Hepatocyte (in vitro differentiated cells): ENCODE data around the gene ATP6V0D1. TPM values are rescaled to one million over a fixed set of nuclear protein-coding genes. Genes with fewer than 3 reads are reported as not detected.
A peak's percentile ranks its signal among the peaks of the same experiment; 100 is the strongest.

Experiments used
- DNase-seq: peaks from one replicate; pipeline ENCODE4 v3.0.0-alpha.2; 2016; ENCODE audit warnings: low spot score
- H2AFZ ChIP-seq: fragments of 200-600 bp; sonication (generic); 2 replicates; pipeline ENCODE4 v1.6.0; 2016; ENCODE audit warnings: antibody characterized with exemption, mild to moderate bottlenecking
- H3K27ac ChIP-seq: fragments of 200-600 bp; sonication (generic); 2 replicates; pipeline ENCODE4 v1.5.1; 2016; ENCODE audit warnings: mild to moderate bottlenecking
- H3K27me3 ChIP-seq: fragments of 200-600 bp; sonication (generic); 2 replicates; pipeline ENCODE4 v1.6.1; 2016
- H3K36me3 ChIP-seq: fragments of 200-600 bp; sonication (generic); replicated peaks from 2 replicates; pipeline ENCODE4 v1.5.1; 2016; ENCODE audit warnings: low read depth; ENCODE audit not compliant: insufficient read depth
- H3K4me1 ChIP-seq: fragments of 200-600 bp; sonication (generic); 2 replicates; pipeline ENCODE4 v1.5.1; 2016; ENCODE audit warnings: mild to moderate bottlenecking, moderate library complexity; ENCODE audit not compliant: insufficient read depth
- H3K4me2 ChIP-seq: fragments of 200-600 bp; sonication (generic); 2 replicates; pipeline ENCODE4 v1.6.0; 2016
- H3K4me3 ChIP-seq: fragments of 200-600 bp; sonication (generic); 2 replicates; pipeline ENCODE4 v1.5.1; 2016; ENCODE audit warnings: mild to moderate bottlenecking
- H3K79me2 ChIP-seq: fragments of 200-600 bp; sonication (generic); 2 replicates; pipeline ENCODE4 v1.6.0; 2017; ENCODE audit warnings: mild to moderate bottlenecking
- H3K9me2 ChIP-seq: fragments of 200-600 bp; sonication (generic); replicated peaks from 2 replicates; pipeline ENCODE4 v1.6.0; 2017; ENCODE audit warnings: mild to moderate bottlenecking; ENCODE audit not compliant: insufficient read depth
- H3K9me3 ChIP-seq: fragments of 200-600 bp; sonication (generic); 2 replicates; pipeline ENCODE4 v1.5.1; 2016; ENCODE audit warnings: low read depth, mild to moderate bottlenecking
- H4K20me1 ChIP-seq: fragments of 200-600 bp; sonication (generic); 2 replicates; pipeline ENCODE4 v1.6.0; 2016; ENCODE audit warnings: mild to moderate bottlenecking; ENCODE audit not compliant: insufficient read depth, poor library complexity, severe bottlenecking
- EZH2 ChIP-seq: fragments of 200-600 bp; sonication (generic); IDR thresholded peaks from 2 replicates; pipeline ENCODE4 v1.6.1; 2016; ENCODE audit warnings: antibody characterized with exemption, mild to moderate bottlenecking, borderline replicate concordance
- EZH2phosphoT487 ChIP-seq: fragments of 200-600 bp; sonication (generic); IDR thresholded peaks from one replicate; pipeline ENCODE4 v1.6.1; 2018; ENCODE audit warnings: antibody characterized with exemption, mild to moderate bottlenecking, low read depth, moderate library complexity; ENCODE audit not compliant: unreplicated experiment, severe bottlenecking
- WGBS: methylation state at CpG from one replicate; pipeline ENCODE4 v1.1.6; 2016; ENCODE audit warnings: low lambda C conversion rate; ENCODE audit errors: missing lambda C conversion rate; 5-methylcytosine and 5-hydroxymethylcytosine counted together
- polyA plus RNA-seq: library from polyadenylated mRNA; unstranded; fragments of >200 nt; fragmentation: Nextera tagmentation; extraction: Ambion mirVana; gene quantifications from 2 replicates; pipeline ENCODE4 v1.2.1, GENCODE V29; 2016
- total RNA-seq: library from RNA; depleted of rRNA; stranded (reverse); fragments of >200 nt; gene quantifications from 2 replicates; pipeline ENCODE4 v1.2.3, GENCODE V29; 2014
- TF ChIP-seq, protein P1 (sequence below): fragments of 200-600 bp; sonication (generic); IDR thresholded peaks from 2 replicates; pipeline ENCODE4 v1.5.1; 2016; ENCODE audit warnings: antibody characterized with exemption, mild to moderate bottlenecking; ENCODE audit not compliant: poor library complexity

The ATP6V0D1 gene
- total and polyA plus RNA-seq, 2 experiments from 2014 or later: 157 to 223 TPM

DNA sequence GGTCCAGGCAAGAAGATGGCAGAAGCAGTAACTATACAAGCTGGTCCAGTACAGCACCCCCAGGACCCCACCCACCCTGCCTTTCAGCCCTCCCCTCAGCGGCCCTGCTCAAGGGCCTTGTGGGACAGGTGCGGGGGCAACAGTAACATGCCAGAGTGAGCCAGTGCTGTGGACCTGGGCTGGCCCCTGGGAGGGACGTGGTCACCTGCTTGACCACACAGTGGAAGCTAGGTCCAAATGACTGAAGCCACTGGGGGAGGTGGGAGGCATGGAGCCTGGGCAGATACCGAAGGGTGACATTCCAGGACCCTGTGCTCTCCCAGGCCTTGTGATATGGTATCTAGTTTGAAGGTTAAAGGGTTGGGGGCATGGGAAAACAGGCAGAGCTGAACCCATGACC, 17.3 kb downstream of the ATP6V0D1 start:
- Histone ChIP-seq H3K27ac (no peak overlapping the region), H4K20me1 (peaks cover 100% of the 10 kb centered on the region), H2AFZ (no peak overlapping the region), H3K9me2 (no peaks in the 10 kb centered on the region), H3K4me2 (no peak overlapping the region), H3K4me1 (peaks cover 34% of the 10 kb centered on the region), H3K9me3 (no peaks in the 10 kb centered on the region), H3K36me3 (no peaks in the 10 kb centered on the region), H3K79me2 (peaks cover 96% of the 10 kb centered on the region), H3K4me3 (no peak overlapping the region), H3K27me3 (no peaks in the 10 kb centered on the region)
- TF ChIP-seq, protein P1, sequence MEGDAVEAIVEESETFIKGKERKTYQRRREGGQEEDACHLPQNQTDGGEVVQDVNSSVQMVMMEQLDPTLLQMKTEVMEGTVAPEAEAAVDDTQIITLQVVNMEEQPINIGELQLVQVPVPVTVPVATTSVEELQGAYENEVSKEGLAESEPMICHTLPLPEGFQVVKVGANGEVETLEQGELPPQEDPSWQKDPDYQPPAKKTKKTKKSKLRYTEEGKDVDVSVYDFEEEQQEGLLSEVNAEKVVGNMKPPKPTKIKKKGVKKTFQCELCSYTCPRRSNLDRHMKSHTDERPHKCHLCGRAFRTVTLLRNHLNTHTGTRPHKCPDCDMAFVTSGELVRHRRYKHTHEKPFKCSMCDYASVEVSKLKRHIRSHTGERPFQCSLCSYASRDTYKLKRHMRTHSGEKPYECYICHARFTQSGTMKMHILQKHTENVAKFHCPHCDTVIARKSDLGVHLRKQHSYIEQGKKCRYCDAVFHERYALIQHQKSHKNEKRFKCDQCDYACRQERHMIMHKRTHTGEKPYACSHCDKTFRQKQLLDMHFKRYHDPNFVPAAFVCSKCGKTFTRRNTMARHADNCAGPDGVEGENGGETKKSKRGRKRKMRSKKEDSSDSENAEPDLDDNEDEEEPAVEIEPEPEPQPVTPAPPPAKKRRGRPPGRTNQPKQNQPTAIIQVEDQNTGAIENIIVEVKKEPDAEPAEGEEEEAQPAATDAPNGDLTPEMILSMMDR: no peak
- TF ChIP-seq EZH2: no peak
- WGBS: 96% methylated on average over 4 of the region's 4 CpGs
- no peak for DNase-seq

DNA sequence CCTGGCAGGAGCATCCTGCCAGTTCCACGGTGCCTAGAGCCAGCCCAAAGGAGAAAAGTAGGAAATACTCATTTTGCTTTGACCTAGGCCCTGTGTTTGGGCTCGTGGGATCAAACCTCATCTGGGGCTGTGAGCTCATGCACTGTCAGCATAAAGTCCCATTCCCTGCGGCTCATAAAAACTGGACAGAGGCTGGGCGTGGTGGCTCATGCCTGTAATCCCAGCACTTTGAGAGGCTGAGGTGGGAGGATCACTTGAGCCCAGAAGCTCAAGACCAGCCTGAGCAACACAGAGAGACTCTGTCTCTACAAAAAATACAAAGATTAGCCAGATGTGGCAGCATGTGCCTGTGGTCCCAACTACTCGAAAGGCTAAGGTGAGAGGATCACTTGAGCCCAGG, 17.9 kb downstream of the ATP6V0D1 start:
- Histone ChIP-seq H3K79me2 (peaks cover 93% of the 10 kb centered on the region), H4K20me1 (peaks cover 100% of the 10 kb centered on the region)

DNA sequence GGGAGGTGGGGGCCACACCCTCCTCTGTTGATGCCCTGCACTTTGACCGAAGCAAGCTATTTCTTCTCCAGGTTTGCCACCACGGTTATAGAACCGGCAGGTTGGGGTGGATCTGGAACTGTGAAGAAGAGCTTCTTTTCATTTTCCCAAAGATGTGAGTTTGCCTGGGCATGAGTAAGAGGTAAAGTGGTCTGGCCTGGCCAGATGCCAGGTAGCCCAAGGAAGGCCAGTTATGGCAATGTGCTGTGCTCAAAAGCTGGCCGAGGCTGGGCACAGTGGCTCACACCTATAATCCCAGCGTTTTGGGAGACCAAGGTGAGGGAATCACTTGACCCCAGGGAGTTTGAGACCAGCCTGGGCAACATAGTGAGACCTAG, 18.7 kb downstream of the ATP6V0D1 start:
- TF ChIP-seq EZH2phosphoT487: no peak
- TF ChIP-seq, protein P1: no peak
- no peak for TF ChIP-seq EZH2
- no peak overlapping the region for H3K4me3 ChIP-seq
- H3K4me1 ChIP-seq: peaks cover 44% of the 10 kb centered on the region
- peak overlapping the region; percentile 14 for H3K4me2 ChIP-seq
- peaks cover 98% of the 10 kb centered on the region for H4K20me1 ChIP-seq
- H3K9me3 ChIP-seq: no peaks in the 10 kb centered on the region
- no peaks in the 10 kb centered on the region for H3K36me3 ChIP-seq
- no peaks in the 10 kb centered on the region for H3K27me3 ChIP-seq
- DNase-seq: no peak
- H3K27ac ChIP-seq: peak overlapping the region; percentile 51
- H3K79me2 ChIP-seq: peaks cover 85% of the 10 kb centered on the region
- no peaks in the 10 kb centered on the region for H3K9me2 ChIP-seq
- no peak overlapping the region for H2AFZ ChIP-seq
- 89% methylated on average over 5 of the region's 5 CpGs for WGBS

More for the DNA sequence above, 17.9 kb downstream of the ATP6V0D1 start:
- no peaks in the 10 kb centered on the region for H3K9me2 ChIP-seq
- WGBS: 68% methylated on average over 5 of the region's 5 CpGs
- H3K4me2 ChIP-seq: no peak overlapping the region
- no peak overlapping the region for H2AFZ ChIP-seq
- no peaks in the 10 kb centered on the region for H3K9me3 ChIP-seq
- TF ChIP-seq EZH2phosphoT487 (no peak), EZH2 (no peak)
- TF ChIP-seq, protein P1: no peak
- no peak overlapping the region for H3K4me3 ChIP-seq
- H3K27me3 ChIP-seq: no peaks in the 10 kb centered on the region
- no peaks in the 10 kb centered on the region for H3K36me3 ChIP-seq
- peak overlapping the region; percentile 51 for H3K27ac ChIP-seq
- DNase-seq: no peak
- peaks cover 39% of the 10 kb centered on the region for H3K4me1 ChIP-seq
